Measurements from ENCODE around the gene CLMN.

The CLMN gene

DNA sequence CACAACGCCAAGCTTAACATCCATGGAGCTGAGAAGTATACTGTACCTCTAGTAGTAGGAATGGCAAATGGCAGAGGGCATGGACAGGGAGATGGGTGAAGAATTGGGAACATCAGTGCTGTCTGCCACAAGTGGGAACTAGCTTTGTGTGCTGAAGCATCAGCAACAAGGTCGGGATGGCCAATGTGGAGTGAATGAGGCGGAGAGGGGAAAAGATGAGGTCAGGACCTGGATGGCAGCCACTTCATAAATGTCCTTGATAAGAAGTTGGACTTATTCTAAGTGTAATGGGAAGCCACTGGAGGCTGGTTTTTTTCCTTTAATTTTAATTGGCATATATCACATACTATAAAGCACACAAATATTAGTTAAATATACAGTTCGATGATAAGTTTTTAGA, 21.9 kb upstream of the CLMN start:
- DNase-seq = no peak

DNA sequence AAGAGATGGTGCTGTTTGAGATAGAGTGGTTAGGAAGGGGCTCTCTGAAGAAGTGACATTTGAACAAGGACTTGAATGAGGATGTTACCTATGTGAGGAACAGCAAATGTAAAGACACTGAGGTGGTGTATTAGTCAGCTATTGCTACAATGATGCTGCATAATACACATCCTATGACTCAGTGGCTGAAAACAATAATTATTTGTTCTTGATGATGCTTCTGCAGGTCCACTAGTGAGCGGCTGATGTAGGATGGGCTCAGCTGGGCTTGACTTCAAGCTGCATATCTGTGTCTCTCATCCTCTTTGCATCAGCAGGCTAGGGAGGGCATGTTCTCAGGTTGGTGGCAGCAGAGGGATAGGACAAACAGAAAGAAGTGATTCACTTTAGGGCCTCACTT, 21.4 kb upstream of the CLMN start:
- no peak for DNase-seq

DNA sequence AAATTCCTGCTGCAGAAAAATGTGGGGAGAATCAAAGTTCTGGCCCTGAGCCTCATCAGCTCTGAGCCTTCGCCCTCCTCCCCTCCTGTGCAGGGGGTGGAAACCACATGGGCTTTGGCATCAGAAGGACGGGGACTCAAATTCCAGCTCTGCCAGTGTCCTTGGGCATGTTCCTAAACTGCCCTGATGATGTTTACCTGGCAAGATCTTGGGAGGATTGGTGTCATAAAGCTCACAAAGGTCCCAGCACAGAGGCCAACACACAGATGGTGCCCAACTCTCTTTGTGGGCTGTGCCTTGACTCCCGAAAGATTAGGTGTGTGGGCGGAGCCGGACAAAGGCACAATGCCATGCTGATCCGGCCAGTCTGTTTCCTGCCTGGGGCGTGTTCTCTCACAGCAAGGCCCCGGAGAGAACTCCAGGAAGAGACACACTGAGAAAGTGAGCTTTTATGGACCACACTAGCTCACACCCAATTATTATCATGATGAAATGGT, 20.5 kb upstream of the CLMN start:
- DNase-seq = no peak

DNA sequence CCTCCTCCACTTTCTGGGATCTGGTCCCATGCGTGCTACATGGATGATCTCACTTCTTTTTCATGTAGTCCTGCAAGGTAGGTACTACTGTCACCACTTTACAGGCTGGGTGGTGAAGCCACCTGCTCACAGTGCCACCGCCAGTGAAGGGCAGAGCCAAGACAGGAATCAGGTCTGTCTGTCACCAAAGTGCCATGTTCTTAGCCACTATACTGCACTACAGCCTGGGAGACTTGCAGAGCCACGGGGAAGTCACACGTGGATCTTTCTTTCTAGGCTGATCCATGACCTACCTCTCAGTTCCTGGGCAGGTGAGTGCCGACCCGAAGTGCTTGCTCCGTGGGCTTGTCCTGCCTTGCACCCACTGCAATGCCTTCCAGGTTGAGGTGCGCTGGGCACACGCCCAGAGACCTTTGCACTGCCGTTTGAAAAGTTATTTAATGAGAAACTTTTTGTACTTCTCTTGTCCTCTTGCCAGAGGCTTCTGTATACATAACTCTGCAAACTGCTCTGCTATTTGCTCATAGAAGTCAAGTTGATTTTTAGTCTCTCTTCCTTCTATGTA, 19.7 kb upstream of the CLMN start:
- no peak for DNase-seq

DNA sequence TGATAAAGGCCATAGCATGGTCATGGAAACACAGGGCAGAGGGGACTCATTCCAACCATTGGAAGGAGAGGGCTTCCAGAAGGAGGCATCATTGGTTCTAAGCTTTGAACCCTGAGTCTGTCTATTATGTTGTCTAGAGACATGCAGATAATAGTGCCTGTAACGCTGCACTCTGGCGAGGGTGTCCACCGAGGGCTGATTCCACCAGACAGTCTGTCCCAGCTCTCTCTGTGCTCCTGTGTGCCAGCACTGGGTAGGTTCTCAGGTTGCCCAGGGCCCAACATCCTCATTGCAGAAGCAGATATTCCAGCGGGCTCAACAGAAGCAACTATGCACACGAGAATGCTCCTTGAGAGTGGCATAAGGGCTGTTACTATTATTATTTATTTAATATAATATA, 18.7 kb upstream of the CLMN start:
- no peak for DNase-seq

DNA sequence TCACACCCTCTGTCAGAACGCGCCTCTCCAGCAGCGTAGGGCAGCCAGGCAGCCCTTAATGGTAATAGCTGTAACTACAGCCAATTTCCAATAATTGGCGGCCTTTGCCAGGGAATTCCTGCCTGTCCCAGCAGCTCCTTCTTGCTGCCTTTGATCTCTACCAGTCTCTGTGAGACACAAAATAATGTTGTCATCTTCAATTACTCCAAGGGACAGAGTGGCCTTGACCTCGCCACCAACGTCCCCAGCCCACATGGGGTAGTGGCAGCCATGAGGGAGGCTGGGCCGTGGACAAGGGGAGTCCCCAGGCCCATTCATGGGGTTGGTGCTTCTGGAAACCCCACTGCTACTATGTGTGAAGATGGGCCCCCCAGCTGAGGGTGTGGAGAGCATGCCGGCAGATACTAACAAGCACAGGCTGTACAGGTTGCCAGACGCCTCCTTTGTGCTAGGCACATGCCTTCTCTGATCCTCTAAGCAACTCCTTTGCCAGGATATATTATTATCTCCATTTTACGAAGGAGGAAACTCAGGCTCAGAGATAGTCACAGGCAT, 17.4 kb upstream of the CLMN start:
- no peak for DNase-seq

DNA sequence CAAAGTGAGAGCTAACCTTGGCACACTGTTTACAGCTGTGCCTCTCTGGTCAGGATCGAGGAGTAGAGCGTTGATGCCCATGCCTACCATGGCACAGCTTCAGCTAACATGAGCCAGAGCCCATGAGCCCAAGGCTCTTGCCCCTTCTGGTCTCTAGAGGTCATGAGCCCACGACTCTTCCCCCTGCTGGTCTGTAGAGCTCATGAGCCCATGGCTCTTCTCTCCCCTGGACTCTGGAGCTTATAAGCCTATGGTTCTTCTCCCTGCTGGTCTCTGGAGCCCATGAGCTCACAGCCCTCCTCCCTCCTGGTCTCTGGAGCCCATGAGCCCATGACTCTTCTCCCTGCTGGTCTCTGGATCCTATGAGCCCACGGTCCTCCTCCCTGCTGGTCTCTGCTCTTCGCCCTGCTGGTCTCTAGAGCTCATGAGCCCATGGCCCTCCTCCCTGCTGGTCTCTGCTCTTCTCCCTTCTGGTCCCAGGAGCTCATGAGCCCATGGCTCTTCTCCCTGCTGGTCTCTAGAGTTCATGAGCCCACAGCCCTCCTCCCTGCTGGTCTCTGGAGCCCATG, 16.6 kb upstream of the CLMN start:
- no peak for DNase-seq

DNA sequence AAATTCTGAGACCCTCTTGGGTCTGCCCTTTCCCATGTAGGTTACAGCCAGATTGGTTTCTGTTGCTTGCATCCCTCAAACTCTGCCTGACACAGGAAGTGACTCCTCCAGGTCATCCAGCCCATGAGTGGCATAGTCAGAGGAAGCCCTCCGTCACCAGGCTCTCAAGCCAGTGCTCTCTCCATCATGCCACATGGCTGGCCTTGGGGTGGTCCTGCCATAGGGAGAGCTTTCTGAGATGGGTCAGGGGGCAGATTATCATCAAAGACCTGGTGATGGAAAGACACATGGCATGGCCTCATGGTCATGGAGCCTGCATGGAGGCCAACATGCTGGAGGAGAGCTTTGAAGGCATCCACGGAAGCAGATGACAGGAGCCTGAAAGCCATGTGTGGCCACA, 15.4 kb upstream of the CLMN start:
- DNase-seq = no peak

DNA sequence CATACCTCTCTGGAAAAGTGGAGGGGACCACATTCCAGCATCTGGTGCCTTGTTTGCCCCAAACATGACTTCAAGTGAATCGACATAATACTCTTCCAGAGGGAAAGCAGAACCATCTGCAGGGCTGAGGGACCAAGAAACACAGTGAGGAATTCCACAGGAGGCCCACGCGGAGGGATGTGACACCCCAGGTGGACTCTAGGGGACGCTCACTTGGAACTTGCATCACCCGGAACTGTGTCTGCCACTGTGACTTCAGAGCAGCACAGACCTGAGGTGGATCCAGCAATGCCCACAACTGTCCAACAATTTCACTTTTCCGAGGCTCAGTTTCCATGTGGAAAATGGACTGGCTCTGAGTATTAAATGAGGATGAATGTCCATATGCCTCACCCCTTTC, 14.3 kb upstream of the CLMN start:
- no peak for DNase-seq

DNA sequence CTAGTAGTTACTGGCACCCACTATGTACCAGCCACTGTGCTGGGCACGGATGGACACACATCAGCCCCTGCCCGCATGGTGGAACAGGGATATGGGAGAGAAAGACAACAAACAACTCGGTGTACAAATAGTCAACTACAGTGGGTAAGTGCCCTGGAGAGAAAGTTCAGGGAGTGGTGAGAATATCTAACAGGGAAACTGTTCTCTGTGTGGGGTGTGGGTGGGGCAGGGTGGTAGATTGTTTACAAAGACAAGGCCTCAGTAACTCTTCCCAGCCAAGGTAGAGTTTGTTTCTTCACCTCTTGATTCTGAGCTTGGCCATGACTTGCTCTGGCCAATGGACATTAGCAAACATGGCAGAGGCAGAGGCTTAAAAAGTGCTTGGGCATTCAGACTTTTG, 12.9 kb upstream of the CLMN start:
- no peak for DNase-seq

DNA sequence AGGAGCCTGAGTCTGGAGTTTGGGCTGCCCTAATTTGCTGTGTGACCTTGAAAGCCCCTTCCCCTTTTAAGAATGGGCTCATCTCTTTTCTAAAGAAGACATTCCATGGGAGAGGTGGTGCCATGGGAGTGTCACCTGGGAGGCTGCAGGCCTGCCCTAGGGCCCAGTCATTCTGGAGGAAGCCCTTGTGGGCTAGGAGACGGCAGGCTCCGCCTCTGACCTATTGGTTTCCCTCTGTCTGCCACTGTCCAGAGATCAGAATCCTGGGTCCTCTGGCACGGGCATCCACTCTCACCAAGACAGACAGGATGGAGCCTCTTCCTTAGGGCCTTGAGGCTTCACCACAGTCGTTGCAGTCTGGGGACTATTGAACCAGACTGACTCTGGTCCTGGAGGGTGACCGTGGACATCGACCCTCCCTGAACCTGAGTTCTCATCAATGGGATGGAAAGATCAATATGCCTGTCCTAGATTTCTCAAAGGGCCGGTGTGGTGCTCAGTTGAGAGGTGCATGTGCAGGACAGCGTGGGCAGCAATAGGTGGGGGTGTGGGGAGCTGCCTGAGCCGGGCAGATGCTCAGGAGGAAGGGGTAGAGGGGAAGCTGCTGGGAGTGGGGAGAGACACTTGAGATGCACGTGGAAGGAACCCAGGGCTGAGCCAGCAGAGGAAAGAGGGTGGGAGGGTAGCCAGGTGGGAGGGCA, 12.2 kb upstream of the CLMN start:
- DNase-seq = no peak

DNA sequence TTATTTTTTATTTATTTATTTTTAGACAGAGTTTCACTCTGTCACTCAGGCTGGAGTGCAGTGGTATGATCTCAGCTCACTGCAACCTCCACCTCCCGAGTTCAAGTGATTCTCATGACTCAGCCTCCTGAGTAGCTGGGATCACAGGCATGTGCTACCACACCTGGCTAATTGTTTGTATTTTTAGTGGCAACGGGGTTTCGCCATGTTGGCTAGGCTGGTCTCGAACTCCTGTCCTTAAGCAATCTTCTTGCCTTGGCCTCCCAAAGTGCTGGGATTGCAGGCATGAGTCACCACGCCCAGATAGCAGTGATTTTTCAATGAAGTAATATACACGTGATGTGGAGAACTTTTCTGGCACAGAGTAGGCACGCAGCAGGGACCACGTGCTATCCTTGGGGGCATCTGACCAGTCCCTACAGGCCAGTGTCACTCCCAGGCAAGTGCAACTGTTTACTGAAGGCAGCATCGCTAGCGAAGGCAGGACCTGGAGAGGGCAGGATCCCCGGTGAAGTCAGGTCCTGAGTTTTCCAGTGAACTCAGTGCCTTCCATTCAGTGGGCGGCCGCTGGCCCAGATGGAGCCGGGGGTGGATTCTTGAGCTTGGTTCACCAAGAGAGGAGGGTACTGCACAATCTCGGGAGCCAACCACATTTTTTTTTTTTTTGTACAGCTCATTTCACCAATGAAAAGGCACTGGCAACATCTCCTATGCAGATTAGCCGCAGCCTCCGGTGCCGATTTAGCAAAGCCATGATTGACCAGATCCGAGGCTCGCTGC, 11.1 kb upstream of the CLMN start:
- no peak for DNase-seq

DNA sequence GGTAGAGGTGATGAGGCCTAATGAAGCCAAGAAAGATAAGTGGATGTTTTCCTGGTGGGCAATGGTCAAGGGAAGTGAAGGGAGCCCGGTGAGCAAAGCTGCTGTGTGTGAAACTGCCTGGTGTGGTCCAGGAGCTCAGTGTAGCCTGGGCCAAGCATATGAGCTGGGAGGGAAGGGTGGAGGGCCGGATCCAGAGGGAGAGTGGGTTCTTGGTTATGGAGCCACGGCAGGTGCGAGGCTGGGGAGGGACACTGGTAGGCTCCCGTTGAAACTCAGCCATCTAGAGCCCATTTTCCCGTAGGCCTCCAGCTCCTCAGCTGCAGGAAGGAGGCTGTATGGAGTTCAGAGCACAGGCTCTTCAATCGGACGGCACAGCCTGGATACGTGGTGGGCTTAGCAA, 10.2 kb upstream of the CLMN start:
- DNase-seq = no peak

DNA sequence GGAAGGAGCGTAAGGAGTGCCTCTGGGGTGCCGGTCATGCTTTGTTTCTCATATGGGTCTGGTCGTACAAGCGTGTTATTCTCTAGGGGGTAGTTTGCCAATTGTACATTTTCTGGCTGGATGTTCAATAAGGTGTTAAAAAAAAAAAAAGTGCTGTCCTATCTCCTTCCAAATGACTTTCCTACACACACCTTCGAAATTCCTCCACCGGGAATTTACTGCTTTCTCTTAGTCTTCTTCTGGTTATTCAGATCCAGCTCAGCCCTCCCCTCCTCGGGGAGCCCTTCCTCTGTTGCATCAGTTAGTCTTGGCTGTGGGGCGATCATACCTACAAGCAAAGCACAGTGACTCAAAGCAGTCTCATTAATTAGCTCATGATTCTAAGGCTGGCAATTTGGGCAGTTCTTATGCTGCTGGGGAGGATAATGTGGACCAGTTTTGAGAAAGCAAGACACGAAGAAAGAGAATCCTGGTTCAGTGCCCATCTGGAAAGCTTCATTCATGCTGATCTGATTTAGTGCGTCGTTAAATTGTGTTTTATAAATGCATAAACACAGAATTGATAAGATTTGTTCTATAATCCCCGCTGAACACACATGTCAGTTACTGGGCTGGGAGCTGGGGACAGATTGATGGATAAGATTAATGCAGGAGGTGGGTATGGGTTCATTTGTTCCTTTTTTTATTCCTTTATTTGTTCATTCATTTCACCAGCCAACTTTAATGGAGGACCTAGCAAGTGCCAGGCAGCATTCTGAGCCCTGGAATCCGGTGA, 9.2 kb upstream of the CLMN start:
- DNase-seq = no peak

DNA sequence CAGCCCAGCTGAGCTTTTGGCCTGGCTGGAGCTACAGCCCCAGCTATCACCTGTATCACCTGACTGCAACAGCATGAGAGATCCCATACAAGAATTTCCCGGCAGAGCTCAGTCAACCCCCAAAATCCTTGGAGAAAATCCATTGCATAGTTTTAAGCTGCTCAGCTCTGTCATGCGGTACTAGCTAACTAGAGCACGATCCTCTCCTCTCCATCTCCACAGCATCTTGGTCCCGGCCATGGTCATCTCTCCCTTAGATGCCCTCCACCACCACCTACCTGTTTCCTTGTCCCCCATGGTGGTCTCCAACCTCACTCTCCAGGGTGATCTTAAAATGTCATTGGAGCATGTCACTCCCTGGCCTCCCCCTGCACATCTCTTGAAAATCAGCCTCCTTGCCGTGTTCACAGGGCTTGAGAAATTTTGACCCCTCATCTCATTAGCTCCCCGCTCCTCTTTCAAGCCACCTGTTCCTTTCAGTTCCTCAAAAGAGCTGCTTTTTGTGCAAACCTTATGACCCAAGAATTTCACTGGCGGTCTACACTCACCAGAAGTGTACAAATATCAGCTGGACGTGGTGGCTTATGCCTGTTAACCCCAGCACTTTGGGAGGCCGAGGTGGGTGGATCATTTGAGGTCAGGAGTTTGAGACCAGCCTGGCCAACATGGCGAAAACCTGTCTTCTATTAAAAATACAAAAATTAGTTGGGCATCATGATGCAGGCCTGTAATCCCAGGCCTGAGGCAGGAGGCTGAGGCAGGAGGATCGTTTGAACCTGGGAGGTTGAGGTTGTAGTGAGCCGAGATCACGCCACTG, 8.1 kb upstream of the CLMN start:
- DNase-seq = no peak

DNA sequence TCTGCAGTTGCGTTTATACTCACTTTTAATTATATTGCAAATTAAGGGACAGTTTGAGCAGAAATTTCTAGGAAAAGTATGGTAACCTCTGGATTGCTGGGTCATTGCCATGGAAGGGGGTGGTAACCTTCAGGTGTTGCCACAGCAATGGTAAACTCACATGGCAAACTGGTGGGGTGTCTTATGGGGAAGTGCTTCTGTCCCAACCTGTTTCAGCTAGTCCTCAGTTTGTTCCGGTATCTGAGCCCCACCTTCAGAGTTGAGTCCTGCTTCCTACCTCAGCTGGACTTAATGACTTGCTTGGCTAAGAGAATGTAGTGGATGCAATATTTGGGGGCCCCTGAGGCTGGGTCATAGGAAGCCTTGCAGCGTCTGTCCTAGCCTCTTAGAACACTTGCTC, 7.3 kb upstream of the CLMN start:
- DNase-seq = no peak

DNA sequence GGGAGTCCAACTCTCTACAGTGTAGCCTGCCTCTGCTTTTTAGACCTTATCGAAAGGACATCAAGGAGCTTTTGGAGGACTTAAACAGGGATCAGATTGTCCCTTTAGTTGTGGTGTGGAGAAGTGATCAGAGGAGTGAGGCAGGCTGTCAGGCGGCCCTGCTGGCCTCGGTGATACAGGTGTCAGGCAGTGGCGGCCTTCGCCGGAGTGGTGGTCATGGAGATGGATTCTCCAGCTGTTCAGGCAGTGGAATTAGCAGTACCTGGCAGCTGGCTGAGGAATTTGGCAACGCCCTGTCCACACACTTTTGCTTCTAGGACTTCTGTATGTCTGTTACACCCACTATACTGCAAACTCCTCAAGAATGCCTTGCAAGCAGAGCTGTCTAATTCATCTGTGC, 4.2 kb upstream of the CLMN start:
- DNase-seq = no peak

DNA sequence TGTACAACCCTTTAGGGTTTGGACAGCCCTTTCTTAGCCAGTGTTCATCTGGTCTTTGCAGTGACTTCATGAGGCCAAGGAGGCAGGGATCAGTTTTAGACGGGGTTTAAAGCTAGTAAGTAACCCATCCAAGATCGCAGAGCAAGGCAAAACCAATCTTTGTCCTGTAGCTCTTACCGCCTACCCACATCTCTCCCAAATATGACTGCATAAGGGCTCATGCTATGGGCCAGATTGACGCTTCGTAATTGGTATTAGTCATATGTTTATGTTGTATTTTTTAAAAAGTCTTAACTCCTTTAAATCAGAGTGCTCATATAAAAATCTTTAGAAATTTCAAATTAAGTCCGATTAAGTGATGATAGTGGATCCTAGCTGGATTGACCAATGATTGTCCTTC, 3.7 kb upstream of the CLMN start:
- no peak for DNase-seq

DNA sequence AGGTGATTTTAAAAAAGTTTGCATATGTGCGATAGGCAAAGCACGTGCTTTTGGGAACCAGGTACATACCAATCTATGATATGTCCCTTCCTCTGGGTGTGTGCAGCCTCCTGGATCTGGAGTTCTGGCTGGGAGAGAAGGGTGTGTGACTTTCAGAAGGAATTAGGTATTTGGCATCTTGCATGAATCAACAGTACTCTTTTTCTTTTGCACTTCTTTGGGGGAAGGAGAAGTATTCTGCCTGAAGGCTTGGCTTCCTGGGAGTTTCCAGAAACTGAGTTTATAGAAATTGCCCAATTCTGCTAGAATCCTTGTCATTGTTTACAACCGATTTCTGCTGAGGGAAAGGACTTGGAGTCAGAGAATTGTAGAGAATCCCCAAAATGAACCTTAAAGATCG, 2.9 kb upstream of the CLMN start:
- no peak for DNase-seq

DNA sequence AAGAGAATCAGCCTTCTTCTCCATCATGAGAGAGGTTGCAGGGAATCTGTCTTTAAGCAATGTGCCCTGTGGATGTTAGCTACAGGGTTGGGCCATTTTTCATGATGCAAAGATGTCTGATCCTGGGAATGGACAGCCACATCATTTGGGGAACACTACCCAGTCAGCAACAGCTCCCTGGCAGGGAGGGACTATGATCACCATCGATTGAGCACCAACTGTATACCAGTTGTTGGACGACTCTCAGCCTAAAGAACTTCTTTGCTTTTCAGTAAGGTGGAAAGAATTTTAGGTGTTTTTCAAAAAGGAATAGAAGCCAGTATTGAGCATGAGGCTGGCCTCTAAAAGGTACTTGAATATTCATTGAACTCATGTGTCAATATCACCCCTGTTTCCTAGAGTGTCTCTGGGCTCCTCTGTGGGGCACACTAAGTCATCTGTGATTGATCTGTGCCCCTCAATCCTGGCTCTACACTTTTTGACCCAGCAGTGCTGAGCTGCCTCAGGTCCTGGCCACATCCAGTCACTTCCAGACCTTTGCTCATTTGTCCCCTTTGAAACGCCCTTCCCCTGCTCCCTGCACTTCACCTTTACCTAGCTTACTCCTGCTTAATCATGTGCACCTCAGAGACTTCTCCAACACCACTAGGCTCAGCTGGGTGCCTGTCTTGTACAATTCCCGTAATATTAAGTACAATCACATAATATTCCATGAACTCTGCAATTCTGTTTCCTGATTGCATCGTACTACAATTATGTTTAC, 2.2 kb upstream of the CLMN start:
- no peak for DNase-seq

DNA sequence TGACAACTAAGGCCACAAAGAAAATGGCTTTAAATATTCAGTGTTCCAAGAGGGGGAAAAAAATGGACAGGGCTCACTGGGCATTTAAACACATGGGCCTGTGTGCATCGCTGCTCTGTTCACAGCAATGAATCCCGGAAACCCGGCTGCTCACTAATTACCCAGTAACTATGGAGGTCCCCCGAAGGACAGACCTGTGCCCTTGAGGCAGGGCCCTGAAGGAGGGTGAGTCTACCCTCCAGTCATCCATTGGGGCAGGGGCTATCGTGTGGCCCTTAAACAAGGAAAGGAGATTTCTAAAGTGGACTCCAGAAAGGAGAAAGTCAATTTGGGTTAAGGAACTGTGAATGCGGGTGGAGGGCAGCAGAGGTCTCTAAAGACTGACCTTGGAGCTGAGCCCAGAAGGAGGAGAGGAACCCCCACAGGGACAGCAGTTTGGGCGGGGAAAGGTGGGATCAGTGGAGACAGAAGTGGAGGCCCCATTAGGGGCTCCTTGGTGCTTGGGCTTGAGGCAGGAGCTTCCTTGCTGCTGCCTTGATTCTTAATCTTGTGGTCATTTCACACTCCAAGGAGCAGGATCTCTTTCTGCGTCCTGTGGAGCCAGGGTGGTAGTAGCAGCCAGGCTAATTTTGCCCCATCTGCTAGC, 1.4 kb upstream of the CLMN start:
- DNase-seq = no peak

Data from SHP77 (cell line).